GM12873 (cell line): ENCODE data around the gene CDC20B.

ENCODE experiments used
- CTCF ChIP-seq: IDR thresholded peaks from 2 replicates; pipeline ENCODE4 v1.5.1; 2012; ENCODE audit warnings: low read depth, mild to moderate bottlenecking, moderate library complexity, low read length, control low read depth; ENCODE audit not compliant: insufficient read depth; ENCODE audit errors: missing control alignments

The CDC20B gene

GRCh38 chr5:55175781-55176175 lies 2.8 kb upstream of the CDC20B start:
- no peak for TF ChIP-seq CTCF

- TF ChIP-seq CTCF: no peak
These were observed 782 bp upstream of the CDC20B start for GRCh38 chr5:55173687-55174230.

- TF ChIP-seq CTCF: peak; percentile 77
These were observed 702 bp downstream of the CDC20B start for GRCh38 chr5:55172051-55172899.

DNA sequence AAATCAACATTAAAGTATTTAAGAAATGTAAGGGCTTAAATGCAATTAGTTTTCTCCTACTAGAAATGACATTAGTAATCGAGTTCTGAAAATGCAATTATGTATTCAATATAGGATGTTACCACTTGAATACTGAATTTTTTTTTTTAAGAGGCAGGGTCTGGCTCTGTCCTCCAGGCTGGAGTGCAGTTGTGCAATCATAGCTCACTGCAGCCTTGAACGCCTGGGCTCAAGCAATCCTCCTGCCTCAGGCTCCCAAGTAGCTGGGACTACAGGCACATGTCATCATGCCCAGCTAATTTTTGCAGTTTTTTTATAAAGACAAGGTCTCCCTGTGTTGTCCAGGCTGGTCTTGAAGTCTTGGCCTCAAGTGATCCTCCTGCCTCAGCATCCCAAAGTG lies 1.5 kb downstream of the CDC20B start:
- TF ChIP-seq CTCF: no peak

GRCh38 chr5:55162666-55163065 lies 10.3 kb downstream of the CDC20B start:
- no peak for TF ChIP-seq CTCF

DNA sequence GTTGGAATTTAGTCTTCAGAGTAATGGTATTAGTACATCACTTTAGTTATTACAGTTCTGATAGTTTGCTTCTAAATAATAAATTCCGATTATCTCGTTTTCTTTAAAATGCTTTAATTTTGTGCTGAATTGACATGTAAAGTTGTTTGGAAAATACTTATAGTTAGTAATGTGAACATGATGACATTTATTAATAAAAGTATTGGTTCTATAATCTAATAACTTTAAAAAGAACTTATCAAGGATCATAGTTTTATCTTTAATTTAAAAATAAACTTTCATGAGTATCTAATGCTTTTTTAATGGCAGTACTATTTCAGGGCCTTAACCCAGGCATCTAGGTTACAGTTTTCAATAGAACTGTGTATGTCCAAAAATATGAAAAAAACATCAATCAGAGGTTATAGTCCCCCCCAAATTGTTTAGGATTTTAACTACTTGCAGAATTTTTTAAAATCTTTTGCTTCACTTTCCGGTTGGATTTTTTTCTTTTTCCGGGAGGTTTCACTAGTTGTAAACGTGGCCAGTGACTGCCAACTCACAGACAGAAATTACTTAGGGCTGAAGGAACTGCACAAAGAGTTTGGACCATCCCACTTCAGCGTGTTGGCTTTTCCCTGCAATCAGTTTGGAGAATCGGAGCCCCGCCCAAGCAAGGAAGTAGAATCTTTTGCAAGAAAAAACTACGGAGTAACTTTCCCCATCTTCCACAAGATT lies 12.3 kb downstream of the CDC20B start:
- no peak for TF ChIP-seq CTCF
